Measurements from ENCODE around the gene CAMTA1.

The CAMTA1 gene

DNA sequence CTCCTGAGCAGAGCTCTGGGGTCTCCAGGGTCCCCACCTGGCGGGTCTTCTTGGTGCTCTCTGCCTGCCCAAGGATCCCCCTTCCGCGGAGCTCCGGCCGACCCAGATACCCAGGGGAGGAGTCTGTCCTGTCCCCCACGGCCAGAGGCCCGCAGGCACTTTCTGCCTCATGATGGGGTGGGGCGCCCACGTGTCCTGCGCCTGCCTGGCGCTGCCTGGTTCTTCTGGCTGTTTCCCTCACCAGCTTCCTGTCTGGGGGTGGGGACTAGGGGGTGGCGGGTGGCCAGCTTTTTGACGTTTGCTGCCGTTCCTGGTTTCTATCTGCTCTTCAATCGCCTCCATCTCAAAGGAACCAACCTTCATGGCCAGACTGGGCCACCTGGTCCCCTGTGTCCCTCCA lies 672.6 kb downstream of the CAMTA1 start:
- Histone ChIP-seq H3K9ac (ENCODE audit: low read length) (no peak overlapping the region), H3K4me3 (ENCODE audit: low read depth, low read length) (no peak overlapping the region), H3K9me3 (ENCODE audit: control insufficient read depth, insufficient read depth, low read depth, low read length) (no peaks in the 10 kb centered on the region), H3K4me1 (ENCODE audit: control insufficient read depth, insufficient read depth, low read length) (peaks cover 13% of the 10 kb centered on the region), H3K36me3 (ENCODE audit: control insufficient read depth, insufficient read depth, low read length) (no peaks in the 10 kb centered on the region), H3K27me3 (ENCODE audit: control insufficient read depth, insufficient read depth, low read length) (no peaks in the 10 kb centered on the region), H3K27ac (ENCODE audit: low read depth, low read length) (no peak overlapping the region)

DNA sequence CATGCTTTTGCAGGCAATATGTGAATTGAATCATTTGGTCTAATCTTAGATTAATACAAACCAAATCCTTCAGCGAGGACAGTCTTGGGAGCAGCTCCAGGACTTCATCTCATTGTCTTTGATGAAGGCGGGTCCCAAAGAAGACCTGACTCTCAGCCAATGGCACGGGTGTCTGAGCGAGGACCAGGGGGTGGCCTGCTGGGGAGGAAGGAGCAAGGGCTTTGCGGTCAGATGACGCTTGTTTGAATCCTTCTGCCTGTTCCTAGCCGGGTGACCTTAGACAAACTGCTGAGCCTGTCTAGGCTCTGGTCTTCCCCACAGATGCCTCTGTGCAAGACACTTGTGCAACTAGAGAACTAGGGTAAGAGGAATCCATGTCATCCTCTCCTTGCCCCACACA lies 673.7 kb downstream of the CAMTA1 start:
- Histone ChIP-seq H3K27me3 (ENCODE audit: control insufficient read depth, insufficient read depth, low read length) (no peaks in the 10 kb centered on the region), H3K27ac (ENCODE audit: low read depth, low read length) (no peak overlapping the region), H3K9ac (ENCODE audit: low read length) (no peak overlapping the region), H3K36me3 (ENCODE audit: control insufficient read depth, insufficient read depth, low read length) (no peaks in the 10 kb centered on the region), H3K4me1 (ENCODE audit: control insufficient read depth, insufficient read depth, low read length) (peaks cover 13% of the 10 kb centered on the region), H3K4me3 (ENCODE audit: low read depth, low read length) (no peak overlapping the region), H3K9me3 (ENCODE audit: control insufficient read depth, insufficient read depth, low read depth, low read length) (no peaks in the 10 kb centered on the region)

DNA sequence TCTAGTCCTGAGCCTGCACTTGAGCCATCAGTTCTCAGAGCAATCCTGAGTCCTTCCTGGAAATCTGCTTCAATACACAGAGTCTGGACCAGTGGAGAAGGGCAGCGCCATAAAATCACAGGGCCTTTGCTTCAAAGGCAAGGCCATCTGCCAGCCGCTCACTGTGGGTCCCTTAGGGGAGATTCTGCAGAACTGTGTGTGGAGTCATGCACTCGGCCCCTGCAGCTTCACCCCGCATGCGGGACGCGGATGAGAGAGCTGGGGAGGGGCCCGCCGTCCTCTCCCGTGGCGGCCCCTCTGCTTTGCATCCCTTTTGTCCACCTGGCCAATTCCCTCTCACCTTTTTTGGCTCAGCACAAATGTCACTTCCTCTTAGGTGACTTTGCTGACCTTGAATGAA lies 674.7 kb downstream of the CAMTA1 start:
- H3K27ac ChIP-seq (ENCODE audit: low read depth, low read length), result no peak overlapping the region
- H3K4me3 ChIP-seq (ENCODE audit: low read depth, low read length), result no peak overlapping the region
- H3K36me3 ChIP-seq (ENCODE audit: control insufficient read depth, insufficient read depth, low read length), result no peaks in the 10 kb centered on the region
- H3K4me1 ChIP-seq (ENCODE audit: control insufficient read depth, insufficient read depth, low read length), result peaks cover 13% of the 10 kb centered on the region
- no peaks in the 10 kb centered on the region for H3K9me3 ChIP-seq (ENCODE audit: control insufficient read depth, insufficient read depth, low read depth, low read length)
- no peak overlapping the region for H3K9ac ChIP-seq (ENCODE audit: low read length)
- no peaks in the 10 kb centered on the region for H3K27me3 ChIP-seq (ENCODE audit: control insufficient read depth, insufficient read depth, low read length)

DNA sequence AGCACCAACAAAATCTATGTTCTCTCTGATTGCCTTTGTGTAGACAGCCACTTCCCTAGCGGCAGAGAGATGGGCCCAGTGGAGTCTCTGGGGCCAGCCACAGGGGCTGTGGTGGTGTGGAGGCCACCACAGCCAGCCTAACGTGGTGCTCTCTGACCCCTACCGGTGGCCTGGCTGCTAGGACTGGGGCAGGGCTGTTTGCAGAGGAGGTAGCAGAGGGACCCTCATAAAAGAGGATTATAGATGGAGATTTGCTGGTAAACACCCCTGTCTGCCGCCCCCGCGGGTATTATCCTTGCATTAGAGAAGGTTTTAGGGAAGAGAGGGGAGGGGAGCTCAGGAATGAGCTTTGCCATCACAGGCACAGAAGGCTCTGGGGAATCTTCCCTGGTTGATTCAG lies 675.6 kb downstream of the CAMTA1 start:
- H3K4me3 ChIP-seq (ENCODE audit: low read depth, low read length), result no peak overlapping the region
- H3K9ac ChIP-seq (ENCODE audit: low read length), result no peak overlapping the region
- H3K27me3 ChIP-seq (ENCODE audit: control insufficient read depth, insufficient read depth, low read length), result no peaks in the 10 kb centered on the region
- no peaks in the 10 kb centered on the region for H3K9me3 ChIP-seq (ENCODE audit: control insufficient read depth, insufficient read depth, low read depth, low read length)
- H3K4me1 ChIP-seq (ENCODE audit: control insufficient read depth, insufficient read depth, low read length), result peaks cover 10% of the 10 kb centered on the region
- H3K36me3 ChIP-seq (ENCODE audit: control insufficient read depth, insufficient read depth, low read length), result no peaks in the 10 kb centered on the region
- H3K27ac ChIP-seq (ENCODE audit: low read depth, low read length), result no peak overlapping the region

DNA sequence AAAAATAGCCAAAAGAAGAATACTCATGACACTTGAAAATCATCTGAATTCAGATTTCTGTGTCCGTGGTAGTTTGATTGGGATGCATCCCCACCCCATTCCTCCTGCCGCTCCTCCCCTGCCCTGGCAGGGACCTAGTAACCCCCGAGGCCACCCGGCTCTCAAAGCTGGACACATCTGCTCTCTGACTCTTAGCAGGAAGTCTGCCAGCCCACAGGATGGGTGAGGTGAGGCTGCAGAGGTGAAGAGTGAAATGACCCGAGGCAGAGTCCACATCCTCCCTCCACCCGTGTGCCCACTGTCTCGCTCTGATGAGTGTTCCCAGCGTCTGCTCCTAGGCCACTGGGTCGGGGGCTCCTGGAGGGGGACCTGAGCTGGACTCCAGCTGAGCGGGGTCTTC lies 677.4 kb downstream of the CAMTA1 start:
- H3K4me3 ChIP-seq (ENCODE audit: low read depth, low read length), result no peak overlapping the region
- no peaks in the 10 kb centered on the region for H3K36me3 ChIP-seq (ENCODE audit: control insufficient read depth, insufficient read depth, low read length)
- H3K9ac ChIP-seq (ENCODE audit: low read length), result no peak overlapping the region
- no peak overlapping the region for H3K27ac ChIP-seq (ENCODE audit: low read depth, low read length)
- no peaks in the 10 kb centered on the region for H3K9me3 ChIP-seq (ENCODE audit: control insufficient read depth, insufficient read depth, low read depth, low read length)
- no peaks in the 10 kb centered on the region for H3K27me3 ChIP-seq (ENCODE audit: control insufficient read depth, insufficient read depth, low read length)
- H3K4me1 ChIP-seq (ENCODE audit: control insufficient read depth, insufficient read depth, low read length), result no peaks in the 10 kb centered on the region

DNA sequence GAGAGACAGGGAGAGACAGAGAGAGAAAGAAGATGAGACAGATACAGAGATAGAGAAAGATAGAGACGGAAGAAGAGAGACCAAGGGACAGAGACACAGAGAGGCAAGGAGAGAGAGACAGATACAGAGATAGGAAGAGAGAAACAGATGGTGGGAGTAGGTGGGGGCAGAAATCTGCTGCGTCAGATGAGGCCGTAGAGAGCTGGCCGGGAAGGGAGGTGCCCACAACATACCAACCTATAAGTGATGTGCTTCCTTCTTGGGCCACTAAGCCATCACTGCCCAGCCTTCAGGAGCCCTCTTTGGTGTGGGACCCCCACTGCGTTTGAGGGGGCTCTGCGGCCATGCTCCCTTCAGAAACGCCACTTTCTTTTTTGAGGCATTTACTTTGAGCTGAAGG lies 678.3 kb downstream of the CAMTA1 start:
- H3K4me3 ChIP-seq (ENCODE audit: low read depth, low read length), result no peak overlapping the region
- no peaks in the 10 kb centered on the region for H3K36me3 ChIP-seq (ENCODE audit: control insufficient read depth, insufficient read depth, low read length)
- H3K27me3 ChIP-seq (ENCODE audit: control insufficient read depth, insufficient read depth, low read length), result no peaks in the 10 kb centered on the region
- H3K4me1 ChIP-seq (ENCODE audit: control insufficient read depth, insufficient read depth, low read length), result no peaks in the 10 kb centered on the region
- H3K9ac ChIP-seq (ENCODE audit: low read length), result no peak overlapping the region
- H3K27ac ChIP-seq (ENCODE audit: low read depth, low read length), result no peak overlapping the region
- H3K9me3 ChIP-seq (ENCODE audit: control insufficient read depth, insufficient read depth, low read depth, low read length), result peaks cover 4% of the 10 kb centered on the region; the same call in 1 of the 2 replicates

DNA sequence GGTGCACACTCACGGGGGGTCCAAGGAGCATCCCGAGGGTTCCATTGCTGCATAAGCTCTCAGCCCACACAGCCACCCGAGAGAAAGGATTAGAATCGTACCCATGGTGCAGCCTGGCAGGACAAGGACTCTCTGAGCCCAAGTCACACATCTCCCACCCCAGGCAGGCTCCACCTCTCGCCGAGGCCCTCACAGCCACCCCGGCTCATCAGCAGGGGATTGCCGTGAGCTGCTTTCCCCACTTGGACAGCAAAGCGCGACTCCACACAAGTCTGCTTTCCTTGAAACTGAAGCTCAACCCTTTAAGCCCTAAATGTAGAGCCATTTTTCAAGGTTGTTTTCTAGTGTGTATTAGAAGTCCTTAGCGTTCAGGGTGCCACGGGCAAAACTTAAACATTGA lies 679.5 kb downstream of the CAMTA1 start:
- H3K27ac ChIP-seq (ENCODE audit: low read depth, low read length), result no peak overlapping the region
- H3K9ac ChIP-seq (ENCODE audit: low read length), result no peak overlapping the region
- no peaks in the 10 kb centered on the region for H3K36me3 ChIP-seq (ENCODE audit: control insufficient read depth, insufficient read depth, low read length)
- no peak overlapping the region for H3K4me3 ChIP-seq (ENCODE audit: low read depth, low read length)
- H3K27me3 ChIP-seq (ENCODE audit: control insufficient read depth, insufficient read depth, low read length), result no peaks in the 10 kb centered on the region
- peaks cover 4% of the 10 kb centered on the region; the same call in 1 of the 2 replicates for H3K9me3 ChIP-seq (ENCODE audit: control insufficient read depth, insufficient read depth, low read depth, low read length)
- no peaks in the 10 kb centered on the region for H3K4me1 ChIP-seq (ENCODE audit: control insufficient read depth, insufficient read depth, low read length)

DNA sequence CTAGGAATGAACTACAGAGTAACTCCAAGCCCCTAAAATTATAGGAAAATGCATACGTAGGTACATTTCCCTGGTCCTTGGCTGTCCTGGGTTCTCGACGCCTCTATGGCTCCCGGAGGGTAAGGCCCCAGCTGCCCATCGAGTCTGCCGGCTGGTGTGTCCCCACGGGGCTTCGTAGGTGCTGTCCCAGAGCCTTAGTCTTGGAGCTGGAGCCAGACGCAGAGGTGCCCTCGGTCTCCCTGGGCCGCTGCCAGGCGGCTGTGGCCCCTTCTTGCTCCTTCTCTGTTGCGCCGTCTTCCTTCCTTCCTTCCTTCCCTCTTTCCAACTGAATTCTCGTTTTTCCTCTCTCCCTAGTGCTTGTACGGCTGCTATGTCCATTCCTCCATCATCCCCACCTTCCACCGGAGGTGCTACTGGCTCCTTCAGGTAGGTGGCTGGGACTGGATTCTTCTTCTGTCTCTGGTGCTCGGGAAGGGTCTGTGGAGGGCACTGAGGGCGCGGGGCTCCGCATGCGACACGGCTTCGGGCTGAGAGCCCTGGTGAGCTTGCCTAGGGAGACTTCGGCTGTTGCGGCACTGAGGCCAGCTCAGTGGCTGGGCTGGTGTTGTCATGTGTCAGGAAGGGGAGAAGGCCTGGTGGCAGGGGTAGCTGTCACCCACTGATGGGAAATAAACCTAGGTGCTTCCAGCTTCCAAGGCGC lies 682.4 kb downstream of the CAMTA1 start:
- H3K27ac ChIP-seq (ENCODE audit: low read depth, low read length), result no peak overlapping the region
- H3K4me3 ChIP-seq (ENCODE audit: low read depth, low read length), result no peak overlapping the region
- no peak overlapping the region for H3K9ac ChIP-seq (ENCODE audit: low read length)
- no peaks in the 10 kb centered on the region; the same call in 1 of the 2 replicates for H3K4me1 ChIP-seq (ENCODE audit: control insufficient read depth, insufficient read depth, low read length)
- no peaks in the 10 kb centered on the region for H3K36me3 ChIP-seq (ENCODE audit: control insufficient read depth, insufficient read depth, low read length)
- no peaks in the 10 kb centered on the region for H3K27me3 ChIP-seq (ENCODE audit: control insufficient read depth, insufficient read depth, low read length)
- H3K9me3 ChIP-seq (ENCODE audit: control insufficient read depth, insufficient read depth, low read depth, low read length), result peaks cover 4% of the 10 kb centered on the region; the same call in 1 of the 2 replicates

DNA sequence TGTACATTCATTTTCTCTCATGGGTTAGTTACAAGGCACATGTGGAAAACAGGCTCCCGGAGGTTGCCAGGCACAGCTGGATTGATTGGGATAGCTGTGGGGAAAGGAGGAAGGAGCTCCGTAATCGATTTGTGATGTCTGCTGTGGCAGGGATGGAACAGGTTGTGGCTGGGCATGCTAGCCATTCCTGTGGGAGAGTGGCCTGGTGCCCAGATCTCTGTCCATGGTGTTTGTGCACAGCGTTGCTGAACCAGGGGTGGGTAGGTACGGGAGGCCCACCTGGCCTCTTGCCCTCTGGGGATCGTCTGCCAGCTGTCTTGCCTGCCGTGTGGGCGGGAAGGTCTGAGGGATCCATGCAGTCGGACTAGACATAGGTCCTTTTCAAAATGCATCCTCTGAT lies 683.0 kb downstream of the CAMTA1 start:
- Histone ChIP-seq H3K36me3 (ENCODE audit: control insufficient read depth, insufficient read depth, low read length) (no peaks in the 10 kb centered on the region), H3K9me3 (ENCODE audit: control insufficient read depth, insufficient read depth, low read depth, low read length) (peaks cover 4% of the 10 kb centered on the region; the same call in 1 of the 2 replicates), H3K9ac (ENCODE audit: low read length) (no peak overlapping the region), H3K4me1 (ENCODE audit: control insufficient read depth, insufficient read depth, low read length) (no peaks in the 10 kb centered on the region; the same call in 1 of the 2 replicates), H3K27ac (ENCODE audit: low read depth, low read length) (no peak overlapping the region), H3K27me3 (ENCODE audit: control insufficient read depth, insufficient read depth, low read length) (no peaks in the 10 kb centered on the region), H3K4me3 (ENCODE audit: low read depth, low read length) (no peak overlapping the region)

- Histone ChIP-seq H3K4me1 (ENCODE audit: control insufficient read depth, insufficient read depth, low read length) (no peaks in the 10 kb centered on the region; the same call in 1 of the 2 replicates), H3K36me3 (ENCODE audit: control insufficient read depth, insufficient read depth, low read length) (no peaks in the 10 kb centered on the region), H3K9ac (ENCODE audit: low read length) (no peak overlapping the region), H3K9me3 (ENCODE audit: control insufficient read depth, insufficient read depth, low read depth, low read length) (peaks cover 4% of the 10 kb centered on the region; the same call in 1 of the 2 replicates), H3K27me3 (ENCODE audit: control insufficient read depth, insufficient read depth, low read length) (no peaks in the 10 kb centered on the region), H3K4me3 (ENCODE audit: low read depth, low read length) (no peak overlapping the region), H3K27ac (ENCODE audit: low read depth, low read length) (no peak overlapping the region)
Observed at GRCh38 chr1:7469255-7469938, 684.1 kb downstream of the CAMTA1 start.

DNA sequence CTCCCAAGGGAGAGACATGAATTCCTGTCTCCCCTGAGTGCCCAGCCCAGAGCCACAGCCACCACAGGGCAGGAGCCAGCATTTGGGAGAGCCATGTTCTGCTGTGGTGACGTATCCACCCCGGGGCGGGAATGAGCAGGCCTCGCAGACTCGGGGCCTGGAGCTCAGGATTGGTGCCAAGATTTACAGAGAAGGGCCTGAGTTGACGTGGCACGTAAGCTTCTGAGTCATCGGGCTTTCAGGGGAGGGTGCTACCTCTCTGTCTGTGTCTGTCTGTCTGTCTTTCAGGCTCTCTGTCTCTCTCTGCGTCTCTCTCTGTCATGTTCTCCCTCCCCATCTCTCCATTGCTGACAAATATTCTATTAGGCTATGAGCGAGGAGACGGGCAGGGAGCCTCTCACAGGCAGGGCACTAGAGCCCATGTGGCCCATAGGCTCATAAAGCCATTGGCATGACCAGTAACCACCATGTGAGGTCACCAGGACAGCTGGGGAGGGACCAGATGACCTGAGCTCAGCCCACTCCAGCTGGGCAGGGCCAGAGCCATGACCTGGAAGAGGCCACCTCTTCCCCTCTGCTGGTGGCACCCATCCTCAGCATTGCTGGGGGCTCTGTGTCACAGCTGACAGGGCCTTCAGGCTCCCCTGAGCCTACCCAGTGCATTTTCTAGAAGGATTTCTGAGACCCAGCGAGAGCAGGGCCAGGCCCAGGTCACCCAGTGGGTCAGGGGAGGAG lies 685.8 kb downstream of the CAMTA1 start:
- no peaks in the 10 kb centered on the region for H3K36me3 ChIP-seq (ENCODE audit: control insufficient read depth, insufficient read depth, low read length)
- peaks cover 4% of the 10 kb centered on the region; the same call in 1 of the 2 replicates for H3K9me3 ChIP-seq (ENCODE audit: control insufficient read depth, insufficient read depth, low read depth, low read length)
- no peaks in the 10 kb centered on the region; the same call in 1 of the 2 replicates for H3K4me1 ChIP-seq (ENCODE audit: control insufficient read depth, insufficient read depth, low read length)
- no peak overlapping the region for H3K27ac ChIP-seq (ENCODE audit: low read depth, low read length)
- no peak overlapping the region for H3K4me3 ChIP-seq (ENCODE audit: low read depth, low read length)
- no peaks in the 10 kb centered on the region for H3K27me3 ChIP-seq (ENCODE audit: control insufficient read depth, insufficient read depth, low read length)
- peak overlapping the region; percentile 14 for H3K9ac ChIP-seq (ENCODE audit: low read length)
